CD14-positive monocyte (primary cell): Measurements from ENCODE around the gene TRIM45. TPM values are rescaled to one million over a fixed set of nuclear protein-coding genes. Genes with fewer than 3 reads are reported as not detected.

Experiments
- DNase-seq, 3 donors: peaks; one replicate each; pipeline ENCODE4 v3.0.0-alpha.2; 2011 to 2022
- H2AFZ ChIP-seq: 2 replicates; pipeline ENCODE4 v1.6.0; 2012; ENCODE audit warnings: mild to moderate bottlenecking, low read depth, low read length, inconsistent platforms; ENCODE audit not compliant: insufficient read depth, poor library complexity, severe bottlenecking
- H3K27ac ChIP-seq, 2 donors: 1 replicate in 1 of 2; 2 replicates in 1 of 2; pipeline ENCODE4 v1.5.1; 2012 to 2013; ENCODE audit warnings: low read length in 2 of 2, control low read depth in 1 of 2, inconsistent platforms in 1 of 2, low read depth in 1 of 2, mild to moderate bottlenecking in 1 of 2
- H3K27me3 ChIP-seq, 2 donors: one replicate each; pipeline versions ENCODE4 v1.6.0 to v1.6.1; 2011 to 2013; ENCODE audit warnings: low read length in 2 of 2; ENCODE audit not compliant: control insufficient read depth in 2 of 2, insufficient read depth in 2 of 2
- H3K36me3 ChIP-seq, 2 donors: replicated peaks in 1 of 2; 1 replicate in 1 of 2; 2 replicates in 1 of 2; pipeline versions ENCODE4 v1.5.1 to v1.6.1; 2012 to 2013; ENCODE audit warnings: low read length in 2 of 2, control low read depth in 1 of 2, inconsistent platforms in 1 of 2, mild to moderate bottlenecking in 1 of 2; ENCODE audit not compliant: insufficient read depth in 2 of 2, control insufficient read depth in 1 of 2
- H3K4me1 ChIP-seq, 2 donors: 1 replicate in 1 of 2; 2 replicates in 1 of 2; pipeline versions ENCODE4 v1.5.1 to v1.6.1; 2012 to 2013; ENCODE audit warnings: low read length in 2 of 2, control low read depth in 1 of 2, inconsistent platforms in 1 of 2, mild to moderate bottlenecking in 1 of 2, moderate library complexity in 1 of 2; ENCODE audit not compliant: insufficient read depth in 2 of 2, control insufficient read depth in 1 of 2
- H3K4me2 ChIP-seq: replicated peaks from 2 replicates; pipeline ENCODE3; 2012; ENCODE audit warnings: low read length, moderate library complexity, mild to moderate bottlenecking; ENCODE audit not compliant: poor library complexity, severe bottlenecking; ENCODE audit errors: extremely low read depth
- H3K4me3 ChIP-seq, 3 experiments: fragments of 200-600 bp in 1 of 3; sonication (generic) in 1 of 3; replicated peaks in 1 of 3; 1 replicate in 2 of 3; 2 replicates in 1 of 3; pipeline ENCODE4 v1.5.1; 2011 to 2013; ENCODE audit warnings: low read length in 3 of 3, mild to moderate bottlenecking in 3 of 3, control low read depth in 2 of 3, low read depth in 2 of 3, inconsistent platforms in 1 of 3, moderate library complexity in 1 of 3
- H3K79me2 ChIP-seq: 2 replicates; pipeline ENCODE4 v1.6.0; 2012; ENCODE audit warnings: mild to moderate bottlenecking, control low read depth, inconsistent platforms, low read length, moderate library complexity; ENCODE audit not compliant: insufficient read depth
- H3K9ac ChIP-seq: 2 replicates; pipeline ENCODE4 v1.6.0; 2017; ENCODE audit warnings: low read length, mild to moderate bottlenecking; ENCODE audit not compliant: insufficient read depth, poor library complexity, severe bottlenecking
- H3K9me3 ChIP-seq, 2 donors: replicated peaks in 1 of 2; 1 replicate in 1 of 2; 2 replicates in 1 of 2; pipeline versions ENCODE4 v1.5.1 to v1.6.1; 2012 to 2013; ENCODE audit warnings: low read length in 2 of 2, control low read depth in 1 of 2; ENCODE audit not compliant: control insufficient read depth in 1 of 2, insufficient read depth in 1 of 2
- H4K20me1 ChIP-seq: 2 replicates; pipeline ENCODE4 v1.6.0; 2012; ENCODE audit warnings: mild to moderate bottlenecking, low read length, control low read depth, moderate library complexity; ENCODE audit not compliant: insufficient read depth
- H3K27ac Mint-ChIP-seq, 7 donors: one replicate each; pipeline ENCODE4 v1.8.0; 2020; ENCODE audit warnings: mild to moderate bottlenecking in 7 of 7, mixed read lengths in 7 of 7, moderate library complexity in 6 of 7, inconsistent platforms in 2 of 7
- H3K27me3 Mint-ChIP-seq, 3 donors: one replicate each; pipeline ENCODE4 v1.8.0; 2021 to 2022; ENCODE audit warnings: low read depth in 3 of 3, mild to moderate bottlenecking in 3 of 3, mixed read lengths in 3 of 3, moderate library complexity in 3 of 3, inconsistent platforms in 1 of 3
- H3K36me3 Mint-ChIP-seq, 2 donors: one replicate each; pipeline ENCODE4 v1.8.0; 2020; ENCODE audit warnings: mixed read lengths in 2 of 2, inconsistent platforms in 1 of 2, mild to moderate bottlenecking in 1 of 2
- H3K4me1 Mint-ChIP-seq: one replicate; pipeline ENCODE4 v1.8.0; 2020; ENCODE audit warnings: mild to moderate bottlenecking, mixed read lengths
- H3K4me3 Mint-ChIP-seq, 2 donors: one replicate each; pipeline ENCODE4 v1.8.0; 2020; ENCODE audit warnings: mild to moderate bottlenecking in 2 of 2, mixed read lengths in 2 of 2, moderate library complexity in 1 of 2
- H3K9me3 Mint-ChIP-seq, 7 donors: one replicate each; pipeline ENCODE4 v1.8.0; 2020 to 2022; ENCODE audit warnings: mixed read lengths in 7 of 7, mild to moderate bottlenecking in 6 of 7, moderate library complexity in 6 of 7, inconsistent platforms in 2 of 7
- WGBS: methylation state at CpG from one replicate; pipeline ENCODE4 v1.1.5; 2013; ENCODE audit warnings: missing lambda C conversion rate; ENCODE audit not compliant: insufficient coverage; 5-methylcytosine and 5-hydroxymethylcytosine counted together
- intact Hi-C, 2 donors: fragments of 100-400 bp; cut with micrococcal nuclease; formaldehyde crosslinking; loops; one replicate each; pipeline versions ENCODE4 v1.15.0 to v1.15.1; 2023
- polyA plus RNA-seq, 3 donors: library from polyadenylated mRNA; depleted of rRNA in 1 of 3; unstranded in 2 of 3; stranded (reverse) in 1 of 3; fragments of 300-500 nt in 2 of 3; fragments of >200 nt in 1 of 3; fragmentation: Illumina TruSeq in 2 of 3; gene quantifications; 1 replicate in 2 of 3; 2 replicates in 1 of 3; pipeline ENCODE4 v1.2.3, GENCODE V29; 2012 to 2021
- TF ChIP-seq, protein P1 (sequence below): fragments of 200-600 bp; IDR thresholded peaks from one replicate; pipeline ENCODE4 v1.8.0; 2022; ENCODE audit warnings: antibody characterized with exemption, mild to moderate bottlenecking

Gene TRIM45
- polyA plus RNA-seq, 3 donors: 0.85 to 1.4 TPM; not detected in 1

DNA sequence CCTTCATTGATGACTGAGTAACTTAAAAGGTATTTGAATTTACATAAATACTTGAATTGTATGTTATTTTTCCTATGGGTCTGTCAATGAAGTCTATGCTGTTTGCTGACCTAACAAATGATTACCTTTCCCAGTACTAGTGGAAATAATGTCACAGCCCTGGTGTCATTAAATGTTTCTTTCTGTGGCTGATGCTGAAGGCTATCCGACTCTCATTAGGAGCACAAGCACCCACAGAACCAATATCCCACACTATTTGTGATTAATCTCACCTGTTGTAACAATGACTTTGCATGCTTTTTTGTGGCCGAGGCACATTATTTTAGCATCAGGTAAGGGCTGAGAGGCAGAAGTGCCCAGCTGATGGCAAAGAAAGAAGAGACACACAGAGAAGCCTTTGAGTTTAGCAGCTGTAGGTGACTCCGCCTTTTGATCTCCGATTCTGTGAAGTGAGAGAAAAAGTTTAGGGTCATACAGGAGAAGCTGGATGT, 25.8 kb upstream of the TRIM45 start:
- Histone ChIP-seq H2AFZ (no peak overlapping the region), H4K20me1 (no peaks in the 10 kb centered on the region), H3K27me3 (no peaks in the 10 kb centered on the region), H3K9me3 (peaks cover 0 to 5% of the 10 kb centered on the region in 2 donors), H3K4me1 (no peaks in the 10 kb centered on the region), H3K9ac (no peak overlapping the region), H3K27ac (no peak overlapping the region), H3K36me3 (no peaks in the 10 kb centered on the region), H3K4me2 (no peak overlapping the region), H3K4me3 (no peak overlapping the region), H3K79me2 (no peaks in the 10 kb centered on the region)
- H3K36me3 Mint-ChIP-seq: no peaks in the 10 kb centered on the region
- no peak for DNase-seq
- H3K27ac Mint-ChIP-seq: no peak overlapping the region
- intact Hi-C loops: no loop called here
- H3K9me3 Mint-ChIP-seq: peaks cover 6 to 10% (median 8%) of the 10 kb centered on the region in 7 donors
- 0% methylated on average over 1 of the region's 4 CpGs for WGBS
- TF ChIP-seq, protein P1, sequence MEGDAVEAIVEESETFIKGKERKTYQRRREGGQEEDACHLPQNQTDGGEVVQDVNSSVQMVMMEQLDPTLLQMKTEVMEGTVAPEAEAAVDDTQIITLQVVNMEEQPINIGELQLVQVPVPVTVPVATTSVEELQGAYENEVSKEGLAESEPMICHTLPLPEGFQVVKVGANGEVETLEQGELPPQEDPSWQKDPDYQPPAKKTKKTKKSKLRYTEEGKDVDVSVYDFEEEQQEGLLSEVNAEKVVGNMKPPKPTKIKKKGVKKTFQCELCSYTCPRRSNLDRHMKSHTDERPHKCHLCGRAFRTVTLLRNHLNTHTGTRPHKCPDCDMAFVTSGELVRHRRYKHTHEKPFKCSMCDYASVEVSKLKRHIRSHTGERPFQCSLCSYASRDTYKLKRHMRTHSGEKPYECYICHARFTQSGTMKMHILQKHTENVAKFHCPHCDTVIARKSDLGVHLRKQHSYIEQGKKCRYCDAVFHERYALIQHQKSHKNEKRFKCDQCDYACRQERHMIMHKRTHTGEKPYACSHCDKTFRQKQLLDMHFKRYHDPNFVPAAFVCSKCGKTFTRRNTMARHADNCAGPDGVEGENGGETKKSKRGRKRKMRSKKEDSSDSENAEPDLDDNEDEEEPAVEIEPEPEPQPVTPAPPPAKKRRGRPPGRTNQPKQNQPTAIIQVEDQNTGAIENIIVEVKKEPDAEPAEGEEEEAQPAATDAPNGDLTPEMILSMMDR: no peak
- H3K27me3 Mint-ChIP-seq: peaks cover 0 to 3% (median 1%) of the 10 kb centered on the region in 3 donors
- H3K4me3 Mint-ChIP-seq: no peak overlapping the region
- no peaks in the 10 kb centered on the region for H3K4me1 Mint-ChIP-seq

DNA sequence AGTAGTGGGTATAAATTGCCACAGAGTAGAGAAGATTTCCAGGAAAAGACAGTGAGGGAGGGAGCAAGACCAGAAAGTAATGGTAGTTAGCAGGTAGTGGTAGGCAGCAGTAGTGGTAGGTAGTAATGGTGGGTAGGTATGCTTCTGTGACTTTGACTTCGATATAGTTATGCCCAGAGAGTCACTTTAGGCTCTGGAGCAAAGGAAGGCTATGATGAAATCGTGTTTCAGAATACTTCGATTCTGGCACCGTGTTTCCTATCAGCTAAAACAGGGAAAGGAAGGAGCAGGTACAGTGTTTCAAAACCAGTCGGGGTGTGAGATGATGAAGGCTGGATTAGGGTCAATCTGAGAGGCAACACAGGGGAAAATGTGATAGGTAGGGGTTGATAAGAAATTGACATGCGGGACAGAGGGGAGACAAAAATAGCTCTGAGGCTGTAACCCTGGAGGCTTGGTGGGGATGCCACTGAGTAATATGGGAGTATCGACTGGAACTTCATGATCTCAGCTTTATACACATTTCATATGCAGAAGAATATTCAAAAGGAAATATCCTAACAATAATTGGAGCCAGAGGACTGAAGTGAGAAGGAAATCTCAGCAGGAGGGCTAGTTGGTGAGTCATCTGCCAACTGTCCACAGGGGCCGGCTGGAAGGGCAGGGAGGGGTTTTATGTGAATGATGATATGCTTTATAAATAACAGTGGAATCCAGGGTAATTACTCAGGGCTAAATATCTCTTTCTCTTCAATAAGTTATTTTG, 25.2 kb upstream of the TRIM45 start:
- Histone ChIP-seq H2AFZ (no peak overlapping the region), H3K27ac (no peak overlapping the region), H3K79me2 (no peaks in the 10 kb centered on the region), H3K4me1 (no peaks in the 10 kb centered on the region), H3K9me3 (peaks cover 0 to 5% of the 10 kb centered on the region in 2 donors), H3K27me3 (no peaks in the 10 kb centered on the region), H3K4me2 (no peak overlapping the region), H3K36me3 (no peaks in the 10 kb centered on the region), H3K4me3 (no peak overlapping the region), H4K20me1 (no peaks in the 10 kb centered on the region), H3K9ac (no peak overlapping the region)
- H3K36me3 Mint-ChIP-seq: no peaks in the 10 kb centered on the region
- peaks cover 0 to 3% (median 1%) of the 10 kb centered on the region in 3 donors for H3K27me3 Mint-ChIP-seq
- TF ChIP-seq, protein P1: no peak
- H3K4me3 Mint-ChIP-seq: no peak overlapping the region
- DNase-seq: no peak
- H3K4me1 Mint-ChIP-seq: no peaks in the 10 kb centered on the region
- intact Hi-C loops: no loop called here
- no peak overlapping the region for H3K27ac Mint-ChIP-seq
- 82% methylated on average over 5 of the region's 8 CpGs for whole genome bisulfite sequencing
- H3K9me3 Mint-ChIP-seq: peaks cover 6 to 9% (median 7%) of the 10 kb centered on the region in 7 donors
